ENCODE results near the gene NCAM2.

DNA sequence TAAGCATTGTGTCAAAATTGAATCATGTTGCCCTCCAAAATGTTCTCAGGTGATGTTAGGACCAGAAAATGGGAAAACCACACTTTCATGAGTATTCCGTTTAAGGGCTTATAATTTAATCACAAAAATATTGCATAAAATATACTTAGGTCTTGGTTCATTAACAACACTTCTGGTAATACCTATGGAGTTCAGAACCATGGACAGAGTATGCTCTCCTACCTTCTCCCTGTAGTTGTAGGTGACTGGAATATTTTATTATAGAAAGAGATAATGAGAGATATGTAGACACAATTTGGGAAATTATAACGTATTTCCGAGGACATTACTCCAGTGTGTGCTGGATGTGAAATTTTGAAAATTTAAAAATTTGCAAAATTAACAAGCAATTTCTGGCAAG lies 232.5 kb downstream of the NCAM2 start:
- no peak for TF ChIP-seq GABPA (IDR thresholded peaks at IDR 0.05; ENCODE audit: low read depth)
- TF ChIP-seq, protein P1, sequence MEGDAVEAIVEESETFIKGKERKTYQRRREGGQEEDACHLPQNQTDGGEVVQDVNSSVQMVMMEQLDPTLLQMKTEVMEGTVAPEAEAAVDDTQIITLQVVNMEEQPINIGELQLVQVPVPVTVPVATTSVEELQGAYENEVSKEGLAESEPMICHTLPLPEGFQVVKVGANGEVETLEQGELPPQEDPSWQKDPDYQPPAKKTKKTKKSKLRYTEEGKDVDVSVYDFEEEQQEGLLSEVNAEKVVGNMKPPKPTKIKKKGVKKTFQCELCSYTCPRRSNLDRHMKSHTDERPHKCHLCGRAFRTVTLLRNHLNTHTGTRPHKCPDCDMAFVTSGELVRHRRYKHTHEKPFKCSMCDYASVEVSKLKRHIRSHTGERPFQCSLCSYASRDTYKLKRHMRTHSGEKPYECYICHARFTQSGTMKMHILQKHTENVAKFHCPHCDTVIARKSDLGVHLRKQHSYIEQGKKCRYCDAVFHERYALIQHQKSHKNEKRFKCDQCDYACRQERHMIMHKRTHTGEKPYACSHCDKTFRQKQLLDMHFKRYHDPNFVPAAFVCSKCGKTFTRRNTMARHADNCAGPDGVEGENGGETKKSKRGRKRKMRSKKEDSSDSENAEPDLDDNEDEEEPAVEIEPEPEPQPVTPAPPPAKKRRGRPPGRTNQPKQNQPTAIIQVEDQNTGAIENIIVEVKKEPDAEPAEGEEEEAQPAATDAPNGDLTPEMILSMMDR (IDR thresholded peaks at IDR 0.05; ENCODE audit: insufficient read depth, low read length) = no peak
- TF ChIP-seq, protein P2, sequence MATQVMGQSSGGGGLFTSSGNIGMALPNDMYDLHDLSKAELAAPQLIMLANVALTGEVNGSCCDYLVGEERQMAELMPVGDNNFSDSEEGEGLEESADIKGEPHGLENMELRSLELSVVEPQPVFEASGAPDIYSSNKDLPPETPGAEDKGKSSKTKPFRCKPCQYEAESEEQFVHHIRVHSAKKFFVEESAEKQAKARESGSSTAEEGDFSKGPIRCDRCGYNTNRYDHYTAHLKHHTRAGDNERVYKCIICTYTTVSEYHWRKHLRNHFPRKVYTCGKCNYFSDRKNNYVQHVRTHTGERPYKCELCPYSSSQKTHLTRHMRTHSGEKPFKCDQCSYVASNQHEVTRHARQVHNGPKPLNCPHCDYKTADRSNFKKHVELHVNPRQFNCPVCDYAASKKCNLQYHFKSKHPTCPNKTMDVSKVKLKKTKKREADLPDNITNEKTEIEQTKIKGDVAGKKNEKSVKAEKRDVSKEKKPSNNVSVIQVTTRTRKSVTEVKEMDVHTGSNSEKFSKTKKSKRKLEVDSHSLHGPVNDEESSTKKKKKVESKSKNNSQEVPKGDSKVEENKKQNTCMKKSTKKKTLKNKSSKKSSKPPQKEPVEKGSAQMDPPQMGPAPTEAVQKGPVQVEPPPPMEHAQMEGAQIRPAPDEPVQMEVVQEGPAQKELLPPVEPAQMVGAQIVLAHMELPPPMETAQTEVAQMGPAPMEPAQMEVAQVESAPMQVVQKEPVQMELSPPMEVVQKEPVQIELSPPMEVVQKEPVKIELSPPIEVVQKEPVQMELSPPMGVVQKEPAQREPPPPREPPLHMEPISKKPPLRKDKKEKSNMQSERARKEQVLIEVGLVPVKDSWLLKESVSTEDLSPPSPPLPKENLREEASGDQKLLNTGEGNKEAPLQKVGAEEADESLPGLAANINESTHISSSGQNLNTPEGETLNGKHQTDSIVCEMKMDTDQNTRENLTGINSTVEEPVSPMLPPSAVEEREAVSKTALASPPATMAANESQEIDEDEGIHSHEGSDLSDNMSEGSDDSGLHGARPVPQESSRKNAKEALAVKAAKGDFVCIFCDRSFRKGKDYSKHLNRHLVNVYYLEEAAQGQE (IDR thresholded peaks at IDR 0.05; ENCODE audit: insufficient replicate concordance, low read depth) = peak; percentile 92

Measured in HL-60 (cell line).